ENCODE results near the gene CCDC149.

- no peak for TF ChIP-seq CTCF (IDR thresholded peaks at IDR 0.05; ENCODE audit: borderline replicate concordance, extremely low read depth, low read length, poor library complexity, severe bottlenecking)
- TF ChIP-seq EZH2 (IDR thresholded peaks at IDR 0.05; ENCODE audit: borderline replicate concordance, low read depth, low read length, severe bottlenecking): no peak
Observed at GRCh38 chr4:24849756-24850155, 63.1 kb downstream of the CCDC149 start.

Data from DND-41 (cell line).